H1 (cell line): ENCODE results near the gene SPINK14.

Experiments used
- CHD2 ChIP-seq: IDR thresholded peaks from 2 replicates; pipeline ENCODE4 v1.6.1; 2012; ENCODE audit warnings: low read length, improper control_type of control experiment
- GTF2F1 ChIP-seq: IDR thresholded peaks from 2 replicates; pipeline ENCODE4 v1.6.1; 2012; ENCODE audit warnings: low read depth, low read length, improper control_type of control experiment, borderline replicate concordance
- PHF8 ChIP-seq: fragments of 200-600 bp; sonication (generic); conservative IDR thresholded peaks from 2 replicates; pipeline ENCODE4 v1.7.1; 2012; ENCODE audit warnings: low read depth, mild to moderate bottlenecking, inconsistent platforms, low read length, moderate library complexity
- POLR2AphosphoS5 ChIP-seq: IDR thresholded peaks from 2 replicates; pipeline ENCODE4 v1.6.1; 2011; ENCODE audit warnings: low read depth, low read length
- TF ChIP-seq, protein P1 (sequence below), 3 experiments: IDR thresholded peaks; 1 replicate in 2 of 3; 2 replicates in 1 of 3; pipeline versions ENCODE4 v1.5.1 to v1.6.1; 2011; ENCODE audit warnings: low read length in 3 of 3, mild to moderate bottlenecking in 3 of 3, inconsistent platforms in 2 of 3, low read depth in 1 of 3, moderate library complexity in 1 of 3; ENCODE audit not compliant: insufficient read depth in 1 of 3; ENCODE audit errors: control extremely low read depth in 1 of 3

DNA sequence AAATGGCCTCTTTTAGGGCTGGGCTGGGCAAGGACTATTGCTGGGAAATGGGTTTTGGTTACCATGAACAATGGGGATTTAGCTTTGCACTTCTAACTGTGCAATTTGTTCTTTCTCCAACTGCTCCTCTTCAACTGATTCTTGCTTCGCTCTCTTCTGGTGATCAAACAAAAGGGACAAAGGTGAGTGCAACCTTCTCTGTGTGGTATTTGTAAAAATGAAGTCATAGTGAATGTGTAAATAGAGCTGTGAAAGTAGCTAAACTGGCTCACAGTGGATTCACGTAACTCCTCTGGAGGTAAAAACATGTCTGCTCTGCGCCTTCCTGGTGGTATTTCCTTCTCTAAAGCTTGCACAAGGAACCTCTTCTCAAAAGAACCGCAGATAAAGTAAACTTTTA is 20.9 kb upstream of the SPINK14 start:
- TF ChIP-seq, protein P1, sequence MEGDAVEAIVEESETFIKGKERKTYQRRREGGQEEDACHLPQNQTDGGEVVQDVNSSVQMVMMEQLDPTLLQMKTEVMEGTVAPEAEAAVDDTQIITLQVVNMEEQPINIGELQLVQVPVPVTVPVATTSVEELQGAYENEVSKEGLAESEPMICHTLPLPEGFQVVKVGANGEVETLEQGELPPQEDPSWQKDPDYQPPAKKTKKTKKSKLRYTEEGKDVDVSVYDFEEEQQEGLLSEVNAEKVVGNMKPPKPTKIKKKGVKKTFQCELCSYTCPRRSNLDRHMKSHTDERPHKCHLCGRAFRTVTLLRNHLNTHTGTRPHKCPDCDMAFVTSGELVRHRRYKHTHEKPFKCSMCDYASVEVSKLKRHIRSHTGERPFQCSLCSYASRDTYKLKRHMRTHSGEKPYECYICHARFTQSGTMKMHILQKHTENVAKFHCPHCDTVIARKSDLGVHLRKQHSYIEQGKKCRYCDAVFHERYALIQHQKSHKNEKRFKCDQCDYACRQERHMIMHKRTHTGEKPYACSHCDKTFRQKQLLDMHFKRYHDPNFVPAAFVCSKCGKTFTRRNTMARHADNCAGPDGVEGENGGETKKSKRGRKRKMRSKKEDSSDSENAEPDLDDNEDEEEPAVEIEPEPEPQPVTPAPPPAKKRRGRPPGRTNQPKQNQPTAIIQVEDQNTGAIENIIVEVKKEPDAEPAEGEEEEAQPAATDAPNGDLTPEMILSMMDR (IDR thresholded peaks at IDR 0.05; ENCODE audit: control extremely low read depth in 1 of 3, insufficient read depth in 1 of 3, low read depth in 1 of 3, low read length in 3 of 3), result no peak
- TF ChIP-seq PHF8, result no peak
- no peak for TF ChIP-seq GTF2F1
- no peak for TF ChIP-seq CHD2
- no peak for TF ChIP-seq POLR2AphosphoS5
